Motor neuron (in vitro differentiated cells): ENCODE measurements around the gene CDC42BPB. TPM values are rescaled to one million over a fixed set of nuclear protein-coding genes. Genes with fewer than 3 reads are reported as not detected.

Source experiments
- ATAC-seq, 8 experiments: fragments of 200-7000 bp; cut with Tn5 transposase; replicated peaks in 6 of 8; 2 replicates each; pipeline ENCODE4 v1.8.0; 2021; ENCODE audit warnings: mild to moderate bottlenecking in 8 of 8, moderate library complexity in 8 of 8
- H3K27ac ChIP-seq, 2 donors: fragments of 250-450 bp; sonication (Bioruptor Pico); 2 replicates each; pipeline ENCODE4 v1.9.0; 2021; ENCODE audit warnings: antibody characterized with exemption in 2 of 2, mild to moderate bottlenecking in 2 of 2, moderate library complexity in 1 of 2
- H3K4me1 ChIP-seq, 2 donors: fragments of 250-450 bp; sonication (Bioruptor Pico); replicated peaks in 1 of 2; 2 replicates each; pipeline ENCODE4 v1.6.1; 2021; ENCODE audit warnings: antibody characterized with exemption in 2 of 2, mild to moderate bottlenecking in 2 of 2, moderate library complexity in 1 of 2
- H3K4me3 ChIP-seq, 5 donors: fragments of 250-450 bp; sonication (Bioruptor Pico); 2 replicates each; pipeline ENCODE4 v1.9.0; 2021; ENCODE audit warnings: antibody characterized with exemption in 5 of 5, mild to moderate bottlenecking in 5 of 5, moderate library complexity in 4 of 5
- WGBS, 10 experiments: fragments of 450-650 bp; shearing (Covaris generic); methylation state at CpG; one replicate each; pipeline ENCODE4 v1.0.0; 2022; 5-methylcytosine and 5-hydroxymethylcytosine counted together
- in situ Hi-C, 9 experiments: fragments of 400-800 bp; cut with MboI; loops; one replicate each; pipeline ENCODE4 v1.15.0; 2021; ENCODE audit warnings: low sequenced_read_pairs in 9 of 9, low pct_unique_long_range_greater_than_20kb in 2 of 9; ENCODE audit not compliant: unreplicated experiment in 9 of 9
- total RNA-seq, 8 experiments: library from RNA; unstranded; fragments of 300-600 nt; gene quantifications; 2 replicates each; pipeline versions ENCODE4 v1.2.3 to v1.2.4, GENCODE V29; 2022

The CDC42BPB gene
- total RNA-seq, 8 experiments from 2014 or later, result 36.9 to 102 (median 56.4) TPM

DNA sequence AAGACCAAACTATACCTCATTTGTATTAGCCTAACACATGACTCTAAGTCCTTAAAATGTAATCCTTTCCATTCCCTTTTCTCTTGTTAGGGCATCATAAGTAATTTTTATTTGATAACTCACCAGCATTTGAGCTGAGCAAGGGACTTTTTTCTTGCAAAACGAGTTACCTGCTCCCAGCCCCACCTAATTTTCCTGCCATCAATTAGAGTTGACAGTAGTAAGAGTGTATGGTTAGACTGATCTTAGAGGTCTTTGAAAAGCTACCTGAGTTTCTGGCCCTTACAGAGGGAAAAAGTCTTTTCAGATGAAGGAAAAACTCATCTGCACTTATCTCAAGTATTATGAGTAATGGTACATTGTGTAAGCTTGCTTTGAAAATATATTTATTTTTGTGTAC is 168.6 kb downstream of the CDC42BPB start:
- 67 to 80% (median 71%) methylated on average over 1 of the region's 1 CpG; no CpG with 5 or more reads in 5 of the 10 experiments for WGBS, 10 experiments
- in situ Hi-C loops, result no loop called here
- no peak overlapping the region for H3K27ac ChIP-seq
- no peaks in the 10 kb centered on the region for H3K4me1 ChIP-seq
- ATAC-seq, result no peak
- no peak overlapping the region for H3K4me3 ChIP-seq

DNA sequence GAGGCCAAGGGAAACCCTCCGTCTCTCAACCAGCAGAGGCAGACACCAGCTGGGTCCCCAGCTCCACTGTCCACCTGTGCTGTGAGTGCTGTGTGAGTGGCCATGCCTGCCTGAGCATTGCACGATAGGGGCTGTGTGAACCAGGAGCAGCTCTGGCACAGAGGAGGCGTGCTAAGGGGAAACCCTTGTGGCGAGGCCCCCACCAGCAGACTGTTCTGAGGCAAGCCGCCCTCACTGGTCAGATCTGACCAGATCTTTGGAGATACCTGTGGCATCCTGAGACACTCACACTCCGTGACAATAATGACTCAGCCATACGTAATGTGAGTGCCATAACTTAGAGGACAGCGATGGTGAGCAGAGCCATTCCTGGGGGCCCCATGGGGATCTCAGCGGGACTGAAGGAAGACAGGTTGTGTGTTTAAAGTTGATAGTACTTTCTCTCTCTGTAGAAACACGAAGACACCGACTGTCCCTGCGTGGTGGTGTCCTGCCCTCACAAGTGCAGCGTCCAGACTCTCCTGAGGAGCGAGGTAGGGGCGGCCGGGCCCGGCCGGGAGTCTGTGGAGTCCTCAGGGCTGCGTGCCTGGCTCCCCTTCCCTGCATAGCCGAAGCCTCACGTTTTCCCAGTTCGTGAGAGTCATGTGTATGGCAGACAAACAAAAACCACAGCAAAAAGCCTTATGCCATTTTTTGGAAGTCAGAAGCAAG is 171.5 kb downstream of the CDC42BPB start:
- no peaks in the 10 kb centered on the region for H3K4me1 ChIP-seq
- 94 to 100% (median 96%) methylated on average over 1 to 13 of the region's 22 CpGs; no CpG with 5 or more reads in 5 of the 10 experiments for WGBS, 10 experiments
- in situ Hi-C loops, result no loop called here
- ATAC-seq, result no peak
- H3K27ac ChIP-seq, result no peak overlapping the region
- no peak overlapping the region for H3K4me3 ChIP-seq

DNA sequence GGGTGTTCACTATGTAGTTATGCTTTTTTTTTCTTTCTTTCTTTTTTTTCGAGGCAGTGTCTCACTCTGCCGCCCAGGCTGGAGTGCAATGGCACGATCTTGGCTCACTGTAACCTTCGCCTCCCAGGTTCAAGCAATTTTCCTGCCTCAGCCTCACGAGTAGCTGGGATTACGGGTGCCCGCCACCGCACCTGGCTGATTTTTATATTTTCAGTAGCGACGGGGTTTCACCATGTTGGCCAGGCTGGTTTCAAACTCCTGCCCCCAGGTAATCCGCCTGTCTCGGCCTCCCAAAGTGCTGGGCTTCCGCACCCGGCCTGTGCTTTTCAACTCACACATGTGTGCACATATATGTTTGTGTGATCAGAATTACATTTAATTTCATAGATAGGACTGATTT is 173.8 kb downstream of the CDC42BPB start:
- Histone ChIP-seq H3K4me1 (no peaks in the 10 kb centered on the region), H3K27ac (no peak overlapping the region), H3K4me3 (no peak overlapping the region)
- 93 to 100% (median 97%) methylated on average over 1 to 14 of the region's 14 CpGs; no CpG with 5 or more reads in 3 of the 10 experiments for WGBS, 10 experiments
- in situ Hi-C loops, result no loop called here
- ATAC-seq, result no peak

DNA sequence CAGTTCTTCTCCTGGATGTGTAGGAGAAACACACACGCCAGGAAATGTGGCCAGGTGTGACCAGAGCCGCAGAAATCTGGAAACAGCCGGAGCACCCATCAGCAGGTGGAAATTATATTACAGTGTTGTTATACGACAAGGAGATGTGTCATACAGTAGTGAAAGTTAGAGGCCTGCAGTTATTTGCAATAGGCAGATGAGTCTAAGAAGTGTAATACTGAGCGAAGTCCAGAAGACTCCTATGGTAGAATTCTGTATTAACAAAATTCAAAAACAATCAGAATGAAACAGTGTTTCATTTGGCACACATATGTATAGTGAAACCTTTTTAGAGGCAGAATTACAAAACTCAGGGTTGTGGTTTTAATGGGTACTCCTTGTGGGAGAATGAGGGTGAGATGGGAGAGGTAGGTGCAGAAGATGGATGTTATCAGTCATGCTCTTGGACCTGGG is 174.2 kb downstream of the CDC42BPB start:
- Histone ChIP-seq H3K4me1 (no peaks in the 10 kb centered on the region), H3K27ac (no peak overlapping the region), H3K4me3 (no peak overlapping the region)
- ATAC-seq, result no peak
- in situ Hi-C loops, result no loop called here
- WGBS, 10 experiments, result 88 to 100% (median 100%) methylated on average over 1 to 5 of the region's 5 CpGs; no CpG with 5 or more reads in 4 of the 10 experiments

Other genes with a start within 250 kb of the CDC42BPB start
- gene AMN, start 134.9 kb downstream of the CDC42BPB start, total RNA-seq, result 1 to 10 TPM in 2 of 8 experiments, under 1 TPM in 6; 0.21 to 2.5 (median 0.36) TPM
- not detected for gene LBHD2, start 26.7 kb upstream of the CDC42BPB start, total RNA-seq
- gene EXOC3L4, start 37.2 kb upstream of the CDC42BPB start, total RNA-seq, result 1 to 10 TPM in 1 of 8 experiments, under 1 TPM in 5, not detected in 2; 0.13 to 3.0 (median 0.39) TPM
- 10 to 100 TPM in 3 of 8 experiments, 1 to 10 TPM in 3, under 1 TPM in 2; 0.78 to 98.8 (median 2.0) TPM for gene TNFAIP2, start 65.9 kb upstream of the CDC42BPB start, total RNA-seq